Left ventricle myocardium inferior (tissue), 1 donor: ENCODE data around the gene NFASC. TPM values are rescaled to one million over a fixed set of nuclear protein-coding genes. Genes with fewer than 3 reads are reported as not detected.

ENCODE experiments used
- DNase-seq: peaks from one replicate; pipeline ENCODE4 v3.0.0-alpha.2; 2020
- H3K27ac ChIP-seq: fragments of 200-600 bp; replicated peaks from 2 replicates; pipeline ENCODE4 v1.8.0; 2021
- H3K27me3 ChIP-seq: fragments of 200-600 bp; 2 replicates; pipeline ENCODE4 v1.8.0; 2021; ENCODE audit warnings: low read depth
- H3K36me3 ChIP-seq: fragments of 200-600 bp; 2 replicates; pipeline ENCODE4 v1.8.0; 2021
- H3K4me1 ChIP-seq: fragments of 200-600 bp; 2 replicates; pipeline ENCODE4 v1.8.0; 2021
- H3K4me3 ChIP-seq: fragments of 200-600 bp; 2 replicates; pipeline ENCODE4 v1.8.0; 2021; ENCODE audit warnings: mild to moderate bottlenecking, moderate library complexity
- H3K9me3 ChIP-seq: fragments of 200-600 bp; replicated peaks from 2 replicates; pipeline ENCODE4 v1.8.0; 2021
- intact Hi-C: fragments of 100-400 bp; cut with micrococcal nuclease; formaldehyde crosslinking; loops from one replicate; pipeline ENCODE4 v1.11.0; 2022
- total RNA-seq: library from RNA; stranded (reverse); fragmentation: NEBNext Ultra II Directional; extraction: Animal tissue kit (Norgen Biotek cat#: 25700); gene quantifications from one replicate; pipeline ENCODE4 v1.2.1, GENCODE V29; 2021
- TF ChIP-seq, protein P1 (sequence below): fragments of 200-600 bp; IDR thresholded peaks from 2 replicates; pipeline ENCODE4 v1.8.0; 2021; ENCODE audit warnings: antibody characterized with exemption, mild to moderate bottlenecking, borderline replicate concordance
- donor health status: DM: no; HTN: yes; CAD: no; lungs with severe emphysema.

NFASC gene
- total RNA-seq, 1 donor from 2014 or later = 8.2 TPM

- H3K4me1 ChIP-seq = no peaks in the 10 kb centered on the region
- intact Hi-C loops = no loop called here
- no peak overlapping the region for H3K4me3 ChIP-seq
- H3K9me3 ChIP-seq = no peaks in the 10 kb centered on the region
- H3K27me3 ChIP-seq = peaks cover 4% of the 10 kb centered on the region
- no peaks in the 10 kb centered on the region for H3K36me3 ChIP-seq
- DNase-seq = no peak
- TF ChIP-seq, protein P1, sequence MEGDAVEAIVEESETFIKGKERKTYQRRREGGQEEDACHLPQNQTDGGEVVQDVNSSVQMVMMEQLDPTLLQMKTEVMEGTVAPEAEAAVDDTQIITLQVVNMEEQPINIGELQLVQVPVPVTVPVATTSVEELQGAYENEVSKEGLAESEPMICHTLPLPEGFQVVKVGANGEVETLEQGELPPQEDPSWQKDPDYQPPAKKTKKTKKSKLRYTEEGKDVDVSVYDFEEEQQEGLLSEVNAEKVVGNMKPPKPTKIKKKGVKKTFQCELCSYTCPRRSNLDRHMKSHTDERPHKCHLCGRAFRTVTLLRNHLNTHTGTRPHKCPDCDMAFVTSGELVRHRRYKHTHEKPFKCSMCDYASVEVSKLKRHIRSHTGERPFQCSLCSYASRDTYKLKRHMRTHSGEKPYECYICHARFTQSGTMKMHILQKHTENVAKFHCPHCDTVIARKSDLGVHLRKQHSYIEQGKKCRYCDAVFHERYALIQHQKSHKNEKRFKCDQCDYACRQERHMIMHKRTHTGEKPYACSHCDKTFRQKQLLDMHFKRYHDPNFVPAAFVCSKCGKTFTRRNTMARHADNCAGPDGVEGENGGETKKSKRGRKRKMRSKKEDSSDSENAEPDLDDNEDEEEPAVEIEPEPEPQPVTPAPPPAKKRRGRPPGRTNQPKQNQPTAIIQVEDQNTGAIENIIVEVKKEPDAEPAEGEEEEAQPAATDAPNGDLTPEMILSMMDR = no peak
- no peak overlapping the region for H3K27ac ChIP-seq
Observed at GRCh38 chr1:204947338-204947737, 76.7 kb downstream of the NFASC start.

DNA sequence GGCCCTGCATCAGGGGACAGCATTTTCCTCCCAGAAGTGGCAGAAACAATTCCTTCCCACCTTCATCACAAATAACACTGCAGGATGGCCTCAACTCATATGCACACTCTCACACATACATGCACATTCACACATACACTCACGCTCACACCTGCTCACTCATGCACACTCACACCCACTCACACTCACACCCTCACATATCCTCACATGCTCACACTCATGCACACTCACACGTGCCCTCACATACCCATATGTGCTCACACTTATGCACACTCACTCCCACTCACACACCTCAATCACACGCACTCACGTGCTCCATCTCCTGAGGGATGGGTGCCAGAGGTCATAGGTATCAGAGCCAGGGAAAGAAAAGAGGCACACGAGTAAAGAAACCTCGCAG is 77.1 kb downstream of the NFASC start:
- H3K9me3 ChIP-seq = no peaks in the 10 kb centered on the region
- H3K27me3 ChIP-seq = peaks cover 4% of the 10 kb centered on the region
- intact Hi-C loops = no loop called here
- no peaks in the 10 kb centered on the region for H3K36me3 ChIP-seq
- TF ChIP-seq, protein P1 = no peak
- H3K4me1 ChIP-seq = no peaks in the 10 kb centered on the region
- no peak overlapping the region for H3K4me3 ChIP-seq
- H3K27ac ChIP-seq = no peak overlapping the region
- no peak for DNase-seq

GRCh38 chr1:204950353-204951001 is 79.8 kb downstream of the NFASC start:
- no peaks in the 10 kb centered on the region for H3K9me3 ChIP-seq
- no peak overlapping the region for H3K27ac ChIP-seq
- H3K4me3 ChIP-seq = no peak overlapping the region
- H3K27me3 ChIP-seq = peaks cover 4% of the 10 kb centered on the region
- no peaks in the 10 kb centered on the region for H3K4me1 ChIP-seq
- DNase-seq = no peak
- H3K36me3 ChIP-seq = no peaks in the 10 kb centered on the region
- intact Hi-C loops = no loop called here
- TF ChIP-seq, protein P1 = no peak

DNA sequence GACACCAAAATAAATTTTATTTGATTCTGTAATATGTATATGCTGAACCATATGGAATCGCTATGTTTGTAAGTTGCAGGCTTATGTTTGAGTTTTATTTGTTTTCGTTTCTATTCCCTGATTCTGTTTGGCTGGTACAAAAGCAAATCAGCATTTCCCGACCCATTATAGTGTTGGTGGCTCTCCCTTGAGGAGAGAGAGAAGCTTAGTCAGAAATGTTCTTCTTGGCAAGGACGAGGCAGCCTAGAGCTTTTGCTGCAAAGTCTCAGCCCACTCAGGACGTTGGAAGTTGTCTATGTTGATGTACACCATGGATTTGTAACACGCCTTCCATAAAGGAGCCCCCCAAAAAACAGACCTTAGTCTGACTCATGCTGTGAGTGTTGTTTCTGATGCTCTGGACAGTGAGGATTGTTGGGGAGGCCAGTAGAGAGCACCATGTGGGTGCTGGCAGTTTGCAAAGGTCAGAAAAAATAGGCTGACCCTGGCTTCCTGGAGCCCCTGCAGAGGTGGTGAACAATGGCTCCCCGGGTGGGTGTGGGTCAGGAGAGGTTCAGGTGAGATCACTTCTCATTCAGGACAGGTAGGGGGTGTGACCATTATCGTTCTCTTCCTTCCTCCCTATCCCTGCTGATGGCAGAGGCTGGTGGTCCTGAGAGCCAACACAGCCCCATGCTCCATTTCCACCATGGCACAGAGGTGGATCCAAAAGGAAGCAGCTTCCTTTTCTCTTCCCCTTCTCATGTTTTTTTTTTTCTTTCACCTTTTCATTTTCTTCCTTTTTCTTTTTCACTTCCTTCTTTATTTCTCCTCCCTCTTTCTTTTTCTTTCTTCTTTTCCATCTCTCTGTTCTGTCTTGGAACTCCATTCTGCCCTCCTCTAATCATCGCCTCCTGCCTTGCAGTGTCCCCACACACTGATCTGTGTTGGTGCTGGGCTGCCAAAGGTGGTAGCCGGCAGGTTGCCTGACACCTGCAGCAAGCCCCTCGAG is 88.0 kb downstream of the NFASC start:
- intact Hi-C loops = no loop called here
- Histone ChIP-seq H3K27ac (peak overlapping the region; percentile 84), H3K4me3 (no peak overlapping the region), H3K27me3 (no peaks in the 10 kb centered on the region), H3K36me3 (no peaks in the 10 kb centered on the region), H3K9me3 (no peaks in the 10 kb centered on the region), H3K4me1 (peaks cover 42% of the 10 kb centered on the region)
- DNase-seq = no peak
- TF ChIP-seq, protein P1 = no peak

DNA sequence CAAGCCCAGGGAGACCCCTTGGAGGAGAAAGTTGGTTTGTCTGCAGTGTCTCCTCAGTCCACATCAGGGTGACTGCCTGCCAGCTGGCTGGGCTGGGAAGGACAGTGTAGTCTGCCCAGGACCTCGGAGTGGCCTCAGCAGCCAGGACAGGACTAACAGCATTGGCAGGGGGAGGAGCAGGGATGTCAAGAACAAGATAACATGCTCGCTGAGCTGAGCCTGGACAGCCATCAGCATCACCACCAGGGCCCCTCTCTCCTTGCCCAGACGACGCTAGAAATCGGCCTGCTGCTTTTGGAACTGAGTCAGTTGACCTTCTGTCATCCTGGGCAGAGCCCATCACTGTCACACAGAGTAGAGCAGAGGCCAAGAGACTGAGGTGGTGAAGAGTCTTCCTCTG is 88.7 kb downstream of the NFASC start:
- Histone ChIP-seq H3K9me3 (no peaks in the 10 kb centered on the region), H3K27ac (peak overlapping the region; percentile 84), H3K36me3 (no peaks in the 10 kb centered on the region), H3K27me3 (no peaks in the 10 kb centered on the region), H3K4me1 (peaks cover 42% of the 10 kb centered on the region), H3K4me3 (no peak overlapping the region)
- intact Hi-C loops = no loop called here
- TF ChIP-seq, protein P1 = no peak
- peak; percentile 70 for DNase-seq
